ENCODE data around the gene ZNF440. TPM values are rescaled to one million over a fixed set of nuclear protein-coding genes. Genes with fewer than 3 reads are reported as not detected.
"Not testable (repeated sequence)": the region's sequence is repeated elsewhere in the genome, so short reads cannot be mapped to it uniquely, and the experiment has no call there.

The ZNF440 gene
- polyA plus RNA-seq, 2 of the 4 experiments (the other 2 are of a cell fraction): 0.03 TPM; not detected in 1

- POLR2A ChIA-PET; DNase-seq (ENCODE audit: low read depth in 1 of 2, low spot score in 1 of 2); CTCF ChIA-PET; ATAC-seq; H3K4me3 ChIP-seq; FAIRE-seq; H3K4me2 ChIP-seq; H3K27ac ChIP-seq; H3K4me1 ChIP-seq: not testable (repeated sequence)
- 51% methylated on average over 4 of the region's 4 CpGs for WGBS (ENCODE audit: missing lambda C conversion rate)
- H3K9me3 ChIP-seq: peaks cover 17% of the 10 kb centered on the region
Observed at GRCh38 chr19:11867766-11868165, 53.7 kb downstream of the ZNF440 start.

GRCh38 chr19:11868188-11868587 lies 54.1 kb downstream of the ZNF440 start:
- CTCF ChIA-PET: no interaction called here
- ATAC-seq: no peak
- DNase-seq (ENCODE audit: low read depth in 1 of 2, low spot score in 1 of 2): no peak
- Histone ChIP-seq H3K9me3 (peaks cover 17% of the 10 kb centered on the region), H3K4me2 (no peak overlapping the region), H3K4me1 (no peaks in the 10 kb centered on the region), H3K27ac (no peak overlapping the region), H3K4me3 (no peak overlapping the region)
- FAIRE-seq: no peak
- POLR2A ChIA-PET: no interaction called here
- TF ChIP-seq ZFP36 (IDR thresholded peaks at IDR 0.05; ENCODE audit: borderline replicate concordance, partially characterized antibody) (no peak), EHF (CRISPR knock-in tag; IDR thresholded peaks at IDR 0.05) (no peak), CEBPB (IDR thresholded peaks at IDR 0.05) (no peak), RCOR1 (IDR thresholded peaks at IDR 0.05; ENCODE audit: low read depth, low read length) (no peak), NR3C1 (IDR thresholded peaks at IDR 0.05) (no peak)
- 12% methylated on average over 8 of the region's 8 CpGs for WGBS (ENCODE audit: missing lambda C conversion rate)

- WGBS (ENCODE audit: missing lambda C conversion rate): 6% methylated on average over 9 of the region's 9 CpGs
- Histone ChIP-seq H3K27ac (no peak overlapping the region), H3K9me3 (peaks cover 14% of the 10 kb centered on the region), H3K4me3 (no peak overlapping the region), H3K4me2 (no peak overlapping the region), H3K4me1 (no peaks in the 10 kb centered on the region)
- no peak for ATAC-seq
- ChIA-PET CTCF (no interaction called here), POLR2A (no interaction called here)
- FAIRE-seq: no peak
- no peak for TF ChIP-seq JUNB (IDR thresholded peaks at IDR 0.05)
- no peak for TF ChIP-seq ATOH8 (CRISPR knock-in tag; IDR thresholded peaks at IDR 0.05; ENCODE audit: low read depth)
- DNase-seq (ENCODE audit: low read depth in 1 of 2, low spot score in 1 of 2): no peak
Observed at GRCh38 chr19:11872624-11873023, 58.6 kb downstream of the ZNF440 start.

GRCh38 chr19:11873762-11874161 lies 59.7 kb downstream of the ZNF440 start:
- CTCF ChIA-PET: no interaction called here
- H3K4me1 ChIP-seq: no peaks in the 10 kb centered on the region
- peaks cover 9% of the 10 kb centered on the region; the same call in 2 of the 3 replicates for H3K9me3 ChIP-seq
- 0% methylated on average over 1 of the region's 1 CpG for WGBS (ENCODE audit: missing lambda C conversion rate)
- no peak overlapping the region for H3K4me3 ChIP-seq
- TF ChIP-seq GATA3 (IDR thresholded peaks at IDR 0.05; ENCODE audit: borderline replicate concordance) (no peak), ATOH8 (CRISPR knock-in tag; IDR thresholded peaks at IDR 0.05; ENCODE audit: low read depth) (no peak), RFX5 (IDR thresholded peaks at IDR 0.05) (no peak), HMGXB4 (CRISPR knock-in tag; IDR thresholded peaks at IDR 0.05; ENCODE audit: borderline replicate concordance) (no peak), MAX (IDR thresholded peaks at IDR 0.05) (no peak), CEBPB (IDR thresholded peaks at IDR 0.05) (no peak), NPAS2 (CRISPR knock-in tag; IDR thresholded peaks at IDR 0.05; ENCODE audit: borderline replicate concordance) (no peak), RCOR1 (IDR thresholded peaks at IDR 0.05; ENCODE audit: low read depth, low read length) (no peak), POLR2AphosphoS2 (conservative IDR thresholded peaks at IDR 0.05; ENCODE audit: low read length) (no peak), BCL3 (IDR thresholded peaks at IDR 0.05) (no peak), RARB (CRISPR knock-in tag; IDR thresholded peaks at IDR 0.05) (no peak)
- DNase-seq (ENCODE audit: low read depth in 1 of 2, low spot score in 1 of 2): no peak
- POLR2A ChIA-PET: no interaction called here
- FAIRE-seq: no peak
- no peak for ATAC-seq
- H3K27ac ChIP-seq: no peak overlapping the region
- no peak overlapping the region for H3K4me2 ChIP-seq

- FAIRE-seq; H3K9me3 ChIP-seq; CTCF ChIA-PET; H3K4me2 ChIP-seq; H3K4me1 ChIP-seq; POLR2A ChIA-PET; H3K27ac ChIP-seq; H3K4me3 ChIP-seq; ATAC-seq; DNase-seq (ENCODE audit: low read depth in 1 of 2, low spot score in 1 of 2): not testable (repeated sequence)
- WGBS (ENCODE audit: missing lambda C conversion rate): 31% methylated on average over 16 of the region's 16 CpGs
Observed at GRCh38 chr19:11879687-11880266, 65.7 kb downstream of the ZNF440 start.
